HG03280 (cell line): Measurements from ENCODE around the gene CSMD2.
"Not testable (repeated sequence)": the region's sequence is repeated elsewhere in the genome, so short reads cannot be mapped to it uniquely, and the experiment has no call there.

Source experiments
- ATAC-seq: cut with Tn5 transposase; IDR thresholded peaks from one replicate; pipeline ENCODE4 v1.9.1; 2021; ENCODE audit warnings: mild to moderate bottlenecking, moderate library complexity; ENCODE audit not compliant: unreplicated experiment

The CSMD2 gene

GRCh38 chr1:34113362-34113761, 51.7 kb downstream of the CSMD2 start:
- no peak for ATAC-seq

GRCh38 chr1:34108711-34109110, 56.3 kb downstream of the CSMD2 start:
- no peak for ATAC-seq

GRCh38 chr1:34108269-34108668, 56.8 kb downstream of the CSMD2 start:
- ATAC-seq, result no peak

GRCh38 chr1:34101151-34101550, 63.9 kb downstream of the CSMD2 start:
- no peak for ATAC-seq

- ATAC-seq, result no peak
These were observed 64.7 kb downstream of the CSMD2 start for GRCh38 chr1:34100332-34100731.

GRCh38 chr1:34092399-34092798, 72.6 kb downstream of the CSMD2 start:
- not testable (repeated sequence) for ATAC-seq

- no peak for ATAC-seq
These were observed 75.3 kb downstream of the CSMD2 start for GRCh38 chr1:34089731-34090130.

GRCh38 chr1:34087986-34088385, 77.0 kb downstream of the CSMD2 start:
- no peak for ATAC-seq

GRCh38 chr1:34086561-34086960, 78.5 kb downstream of the CSMD2 start:
- no peak for ATAC-seq

- ATAC-seq, result no peak
These were observed 81.1 kb downstream of the CSMD2 start for GRCh38 chr1:34083974-34084373.

- not testable (repeated sequence) for ATAC-seq
These were observed 82.9 kb downstream of the CSMD2 start for GRCh38 chr1:34082085-34082670.

- no peak for ATAC-seq
These were observed 86.6 kb downstream of the CSMD2 start for GRCh38 chr1:34078383-34078782.

GRCh38 chr1:34075576-34075975, 89.5 kb downstream of the CSMD2 start:
- ATAC-seq, result no peak

GRCh38 chr1:34073028-34073695, 91.9 kb downstream of the CSMD2 start:
- no peak for ATAC-seq

GRCh38 chr1:34070201-34070836, 94.7 kb downstream of the CSMD2 start:
- ATAC-seq, result no peak

GRCh38 chr1:34066981-34067603, 97.9 kb downstream of the CSMD2 start:
- no peak for ATAC-seq

GRCh38 chr1:34066166-34066565, 98.9 kb downstream of the CSMD2 start:
- no peak for ATAC-seq

- no peak for ATAC-seq
These were observed 99.5 kb downstream of the CSMD2 start for GRCh38 chr1:34065498-34065897.

GRCh38 chr1:34060901-34061415, 104.1 kb downstream of the CSMD2 start:
- ATAC-seq, result no peak

- no peak for ATAC-seq
These were observed 104.8 kb downstream of the CSMD2 start for GRCh38 chr1:34060187-34060730.

GRCh38 chr1:34057347-34058130, 107.5 kb downstream of the CSMD2 start:
- no peak for ATAC-seq
